Bronchial epithelial cell (primary cell): ENCODE results near the gene APOL5. TPM values are rescaled to one million over a fixed set of nuclear protein-coding genes. Genes with fewer than 3 reads are reported as not detected.
A peak's percentile ranks its signal among the peaks of the same experiment; 100 is the strongest.
"Not testable (repeated sequence)": the region's sequence is repeated elsewhere in the genome, so short reads cannot be mapped to it uniquely, and the experiment has no call there.

Experiments
- DNase-seq: peaks from one replicate; pipeline ENCODE4 v3.0.0-alpha.2; 2010; ENCODE audit warnings: low read depth
- FAIRE-seq: peaks from 2 replicates; lab custom pipeline; 2011; peaks lifted over from hg19 to GRCh38; lab: Jason Lieb, UNC
- H3K27me3 ChIP-seq: 2 replicates; pipeline ENCODE4 v1.5.1; 2011; ENCODE audit warnings: low read length; ENCODE audit not compliant: control insufficient read depth, insufficient read depth
- H3K36me3 ChIP-seq: 2 replicates; pipeline ENCODE4 v1.5.1; 2011; ENCODE audit warnings: low read length; ENCODE audit not compliant: control insufficient read depth, insufficient read depth
- H3K4me3 ChIP-seq: 2 replicates; pipeline ENCODE4 v1.5.1; 2011; ENCODE audit warnings: mild to moderate bottlenecking, low read depth, low read length, control low read depth
- total RNA-seq: library from RNA; depleted of rRNA; stranded (reverse); fragments of >200 nt; gene quantifications from 2 replicates; pipeline ENCODE4 v1.2.1, GENCODE V29; 2014
- TF ChIP-seq, protein P1 (sequence below): IDR thresholded peaks from 2 replicates; pipeline ENCODE4 v1.5.1; 2011; ENCODE audit warnings: mild to moderate bottlenecking, moderate library complexity, low read length, control low read depth, inconsistent platforms; ENCODE audit not compliant: insufficient read depth, severe bottlenecking

Gene APOL5
- total RNA-seq, 1 donor from 2014 or later, result not detected

GRCh38 chr22:35733791-35734516 lies 16.3 kb downstream of the APOL5 start:
- peak; percentile 25 for DNase-seq
- Histone ChIP-seq H3K4me3 (no peak overlapping the region), H3K36me3 (no peaks in the 10 kb centered on the region), H3K27me3 (no peaks in the 10 kb centered on the region)
- no peak for FAIRE-seq
- TF ChIP-seq, protein P1, sequence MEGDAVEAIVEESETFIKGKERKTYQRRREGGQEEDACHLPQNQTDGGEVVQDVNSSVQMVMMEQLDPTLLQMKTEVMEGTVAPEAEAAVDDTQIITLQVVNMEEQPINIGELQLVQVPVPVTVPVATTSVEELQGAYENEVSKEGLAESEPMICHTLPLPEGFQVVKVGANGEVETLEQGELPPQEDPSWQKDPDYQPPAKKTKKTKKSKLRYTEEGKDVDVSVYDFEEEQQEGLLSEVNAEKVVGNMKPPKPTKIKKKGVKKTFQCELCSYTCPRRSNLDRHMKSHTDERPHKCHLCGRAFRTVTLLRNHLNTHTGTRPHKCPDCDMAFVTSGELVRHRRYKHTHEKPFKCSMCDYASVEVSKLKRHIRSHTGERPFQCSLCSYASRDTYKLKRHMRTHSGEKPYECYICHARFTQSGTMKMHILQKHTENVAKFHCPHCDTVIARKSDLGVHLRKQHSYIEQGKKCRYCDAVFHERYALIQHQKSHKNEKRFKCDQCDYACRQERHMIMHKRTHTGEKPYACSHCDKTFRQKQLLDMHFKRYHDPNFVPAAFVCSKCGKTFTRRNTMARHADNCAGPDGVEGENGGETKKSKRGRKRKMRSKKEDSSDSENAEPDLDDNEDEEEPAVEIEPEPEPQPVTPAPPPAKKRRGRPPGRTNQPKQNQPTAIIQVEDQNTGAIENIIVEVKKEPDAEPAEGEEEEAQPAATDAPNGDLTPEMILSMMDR, result no peak

DNA sequence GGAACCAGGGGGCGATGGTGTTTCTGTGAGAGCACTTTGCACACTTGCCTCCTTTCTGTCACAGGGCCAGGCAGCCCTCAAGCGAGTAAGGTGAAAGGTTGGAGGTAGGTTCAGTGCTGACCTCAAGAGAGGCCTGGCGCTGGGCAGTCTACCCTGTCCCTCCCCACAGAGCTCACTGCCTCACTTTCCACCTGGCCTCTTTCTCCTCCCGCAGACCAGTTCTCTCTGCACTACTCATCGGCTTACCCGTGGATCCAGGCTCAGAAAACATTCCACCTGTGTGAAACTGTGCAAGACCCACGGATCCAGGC lies 16.8 kb downstream of the APOL5 start:
- FAIRE-seq (no peak), DNase-seq (no peak)
- Histone ChIP-seq H3K36me3 (no peaks in the 10 kb centered on the region), H3K27me3 (no peaks in the 10 kb centered on the region), H3K4me3 (no peak overlapping the region)
- TF ChIP-seq, protein P1, result no peak

DNA sequence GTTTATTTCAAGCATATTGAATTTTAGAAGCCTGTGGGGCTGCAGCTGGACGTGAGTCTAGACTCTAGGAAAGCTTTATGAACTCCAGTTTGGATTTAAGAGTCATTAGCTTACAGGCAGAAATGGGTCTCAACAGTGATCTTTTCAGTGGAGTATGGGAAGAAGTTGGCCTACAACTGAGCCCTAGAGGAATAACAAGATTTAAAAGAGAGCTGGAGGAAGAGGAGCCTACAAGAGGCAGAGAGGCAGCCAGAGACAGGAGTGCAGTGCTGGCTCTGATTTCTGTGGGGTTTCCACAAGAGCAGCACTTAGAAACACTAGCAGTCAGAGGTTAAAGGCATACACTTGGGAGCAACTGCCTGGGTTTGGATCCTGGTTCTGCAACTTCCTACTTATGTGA lies 17.9 kb downstream of the APOL5 start:
- FAIRE-seq, result no peak
- H3K27me3 ChIP-seq, result no peaks in the 10 kb centered on the region
- H3K4me3 ChIP-seq, result no peak overlapping the region
- DNase-seq, result no peak
- TF ChIP-seq, protein P1, result no peak
- peaks cover 5% of the 10 kb centered on the region for H3K36me3 ChIP-seq

- Histone ChIP-seq H3K36me3 (peaks cover 5% of the 10 kb centered on the region), H3K4me3 (no peak overlapping the region), H3K27me3 (no peaks in the 10 kb centered on the region)
- TF ChIP-seq, protein P1, result no peak
- no peak for FAIRE-seq
- no peak for DNase-seq
These were observed 18.5 kb downstream of the APOL5 start for GRCh38 chr22:35736166-35736565.

DNA sequence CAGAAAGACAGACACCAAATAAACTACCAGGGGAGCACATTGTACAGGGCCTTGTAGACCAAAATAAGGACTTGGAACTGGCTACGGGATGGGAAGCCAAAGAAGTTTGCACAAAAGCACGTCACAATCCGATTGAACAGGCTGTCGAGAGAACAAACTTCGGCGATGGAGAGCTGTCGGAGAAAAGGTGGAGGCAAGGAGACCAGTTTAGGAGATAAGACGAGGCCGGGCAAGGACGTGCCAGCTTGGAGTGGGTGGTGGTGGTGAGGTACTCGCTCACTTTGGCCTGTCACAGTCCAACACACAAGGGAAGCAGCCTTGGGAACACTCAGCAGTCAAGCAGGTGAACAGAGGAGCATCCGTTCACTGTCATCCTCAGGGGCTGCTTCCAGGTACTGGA lies 19.0 kb downstream of the APOL5 start:
- no peaks in the 10 kb centered on the region for H3K27me3 ChIP-seq
- DNase-seq, result no peak
- no peak overlapping the region for H3K4me3 ChIP-seq
- FAIRE-seq, result no peak
- peaks cover 5% of the 10 kb centered on the region for H3K36me3 ChIP-seq
- TF ChIP-seq, protein P1, result no peak

- not testable (repeated sequence) for H3K4me3 ChIP-seq, H3K27me3 ChIP-seq, DNase-seq, FAIRE-seq, H3K36me3 ChIP-seq
These were observed 20.2 kb downstream of the APOL5 start for GRCh38 chr22:35737886-35738285.
